WTC11 (cell line): ENCODE data around the gene DGKQ.

Experiments
- ATF3 ChIP-seq: sonication (generic); formaldehyde crosslinking; conservative IDR thresholded peaks from 2 replicates; pipeline ENCODE4 v1.8.1; 2022; ENCODE audit warnings: mild to moderate bottlenecking, missing genetic modification reagents
- CTCF ChIP-seq: fragments of 200-600 bp; IDR thresholded peaks from 2 replicates; pipeline ENCODE4 v1.8.0; 2022; ENCODE audit warnings: antibody characterized with exemption
- GABPB1 ChIP-seq: sonication (generic); formaldehyde crosslinking; IDR thresholded peaks from 2 replicates; pipeline ENCODE4 v1.8.1; 2023; ENCODE audit warnings: mild to moderate bottlenecking, missing genetic modification reagents
- HMGXB4 ChIP-seq: sonication (generic); formaldehyde crosslinking; IDR thresholded peaks from 2 replicates; pipeline ENCODE4 v1.8.1; 2023; ENCODE audit warnings: mild to moderate bottlenecking, moderate library complexity, missing genetic modification reagents
- MAX ChIP-seq: sonication (generic); formaldehyde crosslinking; IDR thresholded peaks from 2 replicates; pipeline ENCODE4 v1.8.0; 2022; ENCODE audit warnings: mild to moderate bottlenecking, missing genetic modification reagents
- NFYB ChIP-seq: sonication (generic); formaldehyde crosslinking; conservative IDR thresholded peaks from 2 replicates; pipeline ENCODE4 v1.8.0; 2022; ENCODE audit warnings: low read depth, missing genetic modification reagents
- PREB ChIP-seq: sonication (generic); formaldehyde crosslinking; IDR thresholded peaks from 2 replicates; pipeline ENCODE4 v1.8.1; 2022; ENCODE audit warnings: mild to moderate bottlenecking, missing genetic modification reagents, moderate library complexity, borderline replicate concordance
- ZNF121 ChIP-seq: sonication (generic); formaldehyde crosslinking; IDR thresholded peaks from 2 replicates; pipeline ENCODE4 v1.8.0; 2023; ENCODE audit warnings: missing genetic modification reagents
- ZNF232 ChIP-seq: sonication (generic); formaldehyde crosslinking; IDR thresholded peaks from 2 replicates; pipeline ENCODE4 v1.8.0; 2022; ENCODE audit warnings: mild to moderate bottlenecking, missing genetic modification reagents

- TF ChIP-seq HMGXB4: no peak
- no peak for TF ChIP-seq CTCF
- no peak for TF ChIP-seq ZNF232 (CRISPR knock-in tag)
- TF ChIP-seq ZNF121 (CRISPR knock-in tag): no peak
- TF ChIP-seq ATF3 (CRISPR knock-in tag): no peak
- TF ChIP-seq NFYB: no peak
- no peak for TF ChIP-seq PREB (CRISPR knock-in tag)
- TF ChIP-seq GABPB1 (CRISPR knock-in tag): no peak
- no peak for TF ChIP-seq MAX
These were observed 60.7 kb downstream of the DGKQ start for GRCh38 chr4:912548-913279.
